ENCODE measurements around the gene IGSF3. TPM values are rescaled to one million over a fixed set of nuclear protein-coding genes. Genes with fewer than 3 reads are reported as not detected.
"Not testable (repeated sequence)": the region's sequence is repeated elsewhere in the genome, so short reads cannot be mapped to it uniquely, and the experiment has no call there.

Gene IGSF3
- total RNA-seq, 4 donors from 2014 or later: 2.6 to 4.6 (median 3.4) TPM

GRCh38 chr1:116628448-116628847 is 39.1 kb downstream of the IGSF3 start:
- ATAC-seq (ENCODE audit: low FRiP score) (no peak), DNase-seq (ENCODE audit: low spot score) (no peak)
- TF ChIP-seq CTCF (IDR thresholded peaks at IDR 0.05): no peak

GRCh38 chr1:116627357-116627756 is 40.2 kb downstream of the IGSF3 start:
- ATAC-seq (ENCODE audit: low FRiP score); DNase-seq (ENCODE audit: low spot score): not testable (repeated sequence)

- DNase-seq (ENCODE audit: low spot score): not testable (repeated sequence)
Observed at GRCh38 chr1:116626915-116627314, 40.6 kb downstream of the IGSF3 start.

GRCh38 chr1:116625155-116625554 is 42.4 kb downstream of the IGSF3 start:
- DNase-seq (ENCODE audit: low spot score); ATAC-seq (ENCODE audit: low FRiP score): not testable (repeated sequence)

More at GRCh38 chr1:116626915-116627314, 40.6 kb downstream of the IGSF3 start:
- ATAC-seq (ENCODE audit: low FRiP score): not testable (repeated sequence)

- no peak for DNase-seq (ENCODE audit: low spot score)
- no peak for TF ChIP-seq CTCF (IDR thresholded peaks at IDR 0.05)
Observed at GRCh38 chr1:116624040-116624439, 43.5 kb downstream of the IGSF3 start.

GRCh38 chr1:116622496-116622895 is 45.0 kb downstream of the IGSF3 start:
- not testable (repeated sequence) for DNase-seq (ENCODE audit: low spot score)

More at GRCh38 chr1:116624040-116624439, 43.5 kb downstream of the IGSF3 start:
- no peak for ATAC-seq (ENCODE audit: low FRiP score)

GRCh38 chr1:116621756-116622155 is 45.8 kb downstream of the IGSF3 start:
- ATAC-seq (ENCODE audit: low FRiP score); DNase-seq (ENCODE audit: low spot score): not testable (repeated sequence)

More at GRCh38 chr1:116622496-116622895, 45.0 kb downstream of the IGSF3 start:
- ATAC-seq (ENCODE audit: low FRiP score): not testable (repeated sequence)

GRCh38 chr1:116620392-116620791 is 47.1 kb downstream of the IGSF3 start:
- DNase-seq (ENCODE audit: low spot score); ATAC-seq (ENCODE audit: low FRiP score): not testable (repeated sequence)

- not testable (repeated sequence) for ATAC-seq (ENCODE audit: low FRiP score)
Observed at GRCh38 chr1:116619106-116619505, 48.4 kb downstream of the IGSF3 start.

GRCh38 chr1:116617808-116618207 is 49.7 kb downstream of the IGSF3 start:
- ATAC-seq (ENCODE audit: low FRiP score); DNase-seq (ENCODE audit: low spot score): not testable (repeated sequence)

More at GRCh38 chr1:116619106-116619505, 48.4 kb downstream of the IGSF3 start:
- DNase-seq (ENCODE audit: low spot score): not testable (repeated sequence)

GRCh38 chr1:116613825-116614224 is 53.7 kb downstream of the IGSF3 start:
- not testable (repeated sequence) for ATAC-seq (ENCODE audit: low FRiP score); DNase-seq (ENCODE audit: low spot score)

GRCh38 chr1:116609801-116610371 is 57.6 kb downstream of the IGSF3 start:
- DNase-seq (ENCODE audit: low spot score); ATAC-seq (ENCODE audit: low FRiP score): not testable (repeated sequence)

- DNase-seq (ENCODE audit: low spot score); ATAC-seq (ENCODE audit: low FRiP score): not testable (repeated sequence)
Observed at GRCh38 chr1:116608841-116609240, 58.7 kb downstream of the IGSF3 start.

- not testable (repeated sequence) for DNase-seq (ENCODE audit: low spot score); ATAC-seq (ENCODE audit: low FRiP score)
Observed at GRCh38 chr1:116608151-116608550, 59.4 kb downstream of the IGSF3 start.

GRCh38 chr1:116607463-116607862 is 60.1 kb downstream of the IGSF3 start:
- not testable (repeated sequence) for ATAC-seq (ENCODE audit: low FRiP score); DNase-seq (ENCODE audit: low spot score)

GRCh38 chr1:116606067-116606466 is 61.5 kb downstream of the IGSF3 start:
- not testable (repeated sequence) for DNase-seq (ENCODE audit: low spot score); ATAC-seq (ENCODE audit: low FRiP score)

Data from omental fat pad (tissue), 4 donors.